ENCODE measurements around the gene NPTXR.

The NPTXR gene

GRCh38 chr22:38865201-38866023 is 21.6 kb upstream of the NPTXR start:
- no peak for DNase-seq (ENCODE audit: low read depth)
- in situ Hi-C loops (cut with HindIII; ENCODE audit: low sequenced_read_pairs) = no loop called here
- TF ChIP-seq CTCF (IDR thresholded peaks at IDR 0.05; ENCODE audit: low read depth, low read length, missing control alignments) = no peak
- H3K4me3 ChIP-seq (ENCODE audit: low read depth, low read length) = no peak overlapping the region

- TF ChIP-seq CTCF (IDR thresholded peaks at IDR 0.05; ENCODE audit: low read depth, low read length, missing control alignments) = no peak
- no peak for DNase-seq (ENCODE audit: low read depth)
- in situ Hi-C loops (cut with HindIII; ENCODE audit: low sequenced_read_pairs) = no loop called here
- no peak overlapping the region for H3K4me3 ChIP-seq (ENCODE audit: low read depth, low read length)
These were observed 20.7 kb upstream of the NPTXR start for GRCh38 chr22:38864361-38865191.

GRCh38 chr22:38863531-38864131 is 19.8 kb upstream of the NPTXR start:
- no peak for TF ChIP-seq CTCF (IDR thresholded peaks at IDR 0.05; ENCODE audit: low read depth, low read length, missing control alignments)
- in situ Hi-C loops (cut with HindIII; ENCODE audit: low sequenced_read_pairs) = no loop called here
- H3K4me3 ChIP-seq (ENCODE audit: low read depth, low read length) = no peak overlapping the region
- no peak for DNase-seq (ENCODE audit: low read depth)

- in situ Hi-C loops (cut with HindIII; ENCODE audit: low sequenced_read_pairs) = no loop called here
- H3K4me3 ChIP-seq (ENCODE audit: low read depth, low read length) = no peak overlapping the region
- no peak for TF ChIP-seq CTCF (IDR thresholded peaks at IDR 0.05; ENCODE audit: low read depth, low read length, missing control alignments)
- no peak for DNase-seq (ENCODE audit: low read depth)
These were observed 18.8 kb upstream of the NPTXR start for GRCh38 chr22:38862375-38863329.

GRCh38 chr22:38861927-38862326 is 18.1 kb upstream of the NPTXR start:
- DNase-seq (ENCODE audit: low read depth) = no peak
- H3K4me3 ChIP-seq (ENCODE audit: low read depth, low read length) = no peak overlapping the region
- in situ Hi-C loops (cut with HindIII; ENCODE audit: low sequenced_read_pairs) = no loop called here
- no peak for TF ChIP-seq CTCF (IDR thresholded peaks at IDR 0.05; ENCODE audit: low read depth, low read length, missing control alignments)

Measured in astrocyte of the cerebellum (primary cell).